Renal cortical epithelial cell (primary cell): ENCODE measurements around the gene VMAC. TPM values are rescaled to one million over a fixed set of nuclear protein-coding genes. Genes with fewer than 3 reads are reported as not detected.

Experiments used
- DNase-seq: peaks from one replicate; pipeline ENCODE4 v3.0.0-alpha.2; 2011; ENCODE audit warnings: low read depth
- total RNA-seq: library from RNA; depleted of rRNA; stranded (reverse); fragments of >200 nt; gene quantifications from 2 replicates; pipeline ENCODE4 v1.2.3, GENCODE V29; 2014

Gene VMAC
- total RNA-seq, 1 donor from 2014 or later: 6.6 TPM

- DNase-seq: no peak
These were observed 884 bp upstream of the VMAC start, which contains the start of gene NDUFA11 for GRCh38 chr19:5903624-5904351. NDUFA11 (minus strand) TSS chr19:5903790; CDS start chr19:5903708, 82 bp downstream.

GRCh38 chr19:5905114-5905778, 574 bp downstream of the VMAC start:
- DNase-seq: no peak

- DNase-seq: no peak
These were observed 2.6 kb downstream of the VMAC start for GRCh38 chr19:5907241-5907640.

GRCh38 chr19:5908773-5909442, 4.2 kb downstream of the VMAC start:
- no peak for DNase-seq

GRCh38 chr19:5910638-5910907, 5.9 kb downstream of the VMAC start:
- no peak for DNase-seq

GRCh38 chr19:5911366-5911765, 6.7 kb downstream of the VMAC start:
- DNase-seq: no peak

GRCh38 chr19:5913739-5914357, 9.2 kb downstream of the VMAC start, which contains the start of gene CAPS:
CAPS (plus strand) TSS chr19:5914254; CDS start chr19:5914407, 153 bp downstream.
- peak; percentile 83 for DNase-seq

GRCh38 chr19:5914358-5914774, 9.7 kb downstream of the VMAC start:
- DNase-seq: no peak

- no peak for DNase-seq
These were observed 10.5 kb downstream of the VMAC start for GRCh38 chr19:5914946-5915781.

GRCh38 chr19:5915782-5916165, 11.1 kb downstream of the VMAC start:
- no peak for DNase-seq

GRCh38 chr19:5916181-5916708, 11.6 kb downstream of the VMAC start:
- DNase-seq: no peak

- no peak for DNase-seq
These were observed 12.9 kb downstream of the VMAC start for GRCh38 chr19:5917431-5918107.

GRCh38 chr19:5918463-5919079, 13.9 kb downstream of the VMAC start:
- DNase-seq: no peak

GRCh38 chr19:5921516-5922160, 17.0 kb downstream of the VMAC start:
- DNase-seq: no peak

GRCh38 chr19:5922161-5922545, 17.5 kb downstream of the VMAC start:
- DNase-seq: no peak

- no peak for DNase-seq
These were observed 18.7 kb downstream of the VMAC start for GRCh38 chr19:5923356-5923755.

GRCh38 chr19:5925830-5926427, 21.3 kb downstream of the VMAC start:
- DNase-seq: no peak

GRCh38 chr19:5926641-5927440, 22.2 kb downstream of the VMAC start:
- no peak for DNase-seq

- DNase-seq: no peak
These were observed 22.8 kb downstream of the VMAC start for GRCh38 chr19:5927441-5927821.
